ENCODE results near the gene SULT1A1. TPM values are rescaled to one million over a fixed set of nuclear protein-coding genes. Genes with fewer than 3 reads are reported as not detected.

Gene SULT1A1
- total RNA-seq, 1 experiment from 2014 or later: 82.0 TPM

GRCh38 chr16:28591355-28591754, 18.5 kb downstream of the SULT1A1 start:
- Histone ChIP-seq H3K27me3 (ENCODE audit: insufficient read depth, low read depth) (no peaks in the 10 kb centered on the region), H3K36me3 (ENCODE audit: low read depth) (peaks cover 25% of the 10 kb centered on the region; the same call in 1 of the 2 replicates), H3K4me3 (no peak overlapping the region), H2AFZ (no peak overlapping the region), H4K20me1 (ENCODE audit: insufficient read depth) (no peaks in the 10 kb centered on the region), H3K9me2 (ENCODE audit: insufficient read depth) (no peaks in the 10 kb centered on the region), H3K79me2 (ENCODE audit: low read depth) (peaks cover 25% of the 10 kb centered on the region), H3K9me3 (ENCODE audit: insufficient read depth, low read depth) (no peaks in the 10 kb centered on the region), H3K4me1 (replicated peaks; ENCODE audit: insufficient read depth) (peaks cover 39% of the 10 kb centered on the region), H3F3A (ENCODE audit: insufficient read depth, low read depth) (peaks cover 31% of the 10 kb centered on the region), H3K27ac (no peak overlapping the region), H3K4me2 (no peak overlapping the region)
- TF ChIP-seq CTCF (conservative IDR thresholded peaks at IDR 0.05) (no peak), EZH2 (IDR thresholded peaks at IDR 0.05; ENCODE audit: low read depth) (no peak)
- intact Hi-C loops (cut with micrococcal nuclease; ENCODE audit: unreplicated experiment): no loop called here
- CTCF ChIA-PET: no interaction called here
- DNase-seq: no peak
- POLR2A ChIA-PET (ENCODE audit: unreplicated experiment): no interaction called here
- BruUV-seq (replicated peaks): no TSS peak

GRCh38 chr16:28590384-28591340, 19.2 kb downstream of the SULT1A1 start:
- CTCF ChIA-PET: no interaction called here
- intact Hi-C loops (cut with micrococcal nuclease; ENCODE audit: unreplicated experiment): no loop called here

GRCh38 chr16:28589930-28590329, 19.9 kb downstream of the SULT1A1 start:
- peaks cover 39% of the 10 kb centered on the region for H3K4me1 ChIP-seq (replicated peaks; ENCODE audit: insufficient read depth)
- no peak overlapping the region for H3K27ac ChIP-seq
- no peaks in the 10 kb centered on the region for H3K27me3 ChIP-seq (ENCODE audit: insufficient read depth, low read depth)
- H3K4me2 ChIP-seq: no peak overlapping the region
- no TSS peak for BruUV-seq (replicated peaks)
- no peak overlapping the region for H2AFZ ChIP-seq
- H3K79me2 ChIP-seq (ENCODE audit: low read depth): peaks cover 11% of the 10 kb centered on the region
- no peaks in the 10 kb centered on the region for H3K9me3 ChIP-seq (ENCODE audit: insufficient read depth, low read depth)
- H3K4me3 ChIP-seq: no peak overlapping the region
- no peaks in the 10 kb centered on the region for H3K9me2 ChIP-seq (ENCODE audit: insufficient read depth)
- TF ChIP-seq EZH2 (IDR thresholded peaks at IDR 0.05; ENCODE audit: low read depth) (no peak), CTCF (conservative IDR thresholded peaks at IDR 0.05) (no peak)
- intact Hi-C loops (cut with micrococcal nuclease; ENCODE audit: unreplicated experiment): no loop called here
- CTCF ChIA-PET: no interaction called here
- peaks cover 25% of the 10 kb centered on the region; the same call in 1 of the 2 replicates for H3K36me3 ChIP-seq (ENCODE audit: low read depth)
- POLR2A ChIA-PET (ENCODE audit: unreplicated experiment): no interaction called here
- no peak for DNase-seq
- H3F3A ChIP-seq (ENCODE audit: insufficient read depth, low read depth): peaks cover 39% of the 10 kb centered on the region
- H4K20me1 ChIP-seq (ENCODE audit: insufficient read depth): no peaks in the 10 kb centered on the region

More at GRCh38 chr16:28590384-28591340, 19.2 kb downstream of the SULT1A1 start:
- Histone ChIP-seq H3K4me1 (replicated peaks; ENCODE audit: insufficient read depth) (peaks cover 39% of the 10 kb centered on the region), H4K20me1 (ENCODE audit: insufficient read depth) (no peaks in the 10 kb centered on the region), H3K4me2 (no peak overlapping the region), H3K36me3 (ENCODE audit: low read depth) (peaks cover 25% of the 10 kb centered on the region; the same call in 1 of the 2 replicates), H2AFZ (no peak overlapping the region), H3K4me3 (no peak overlapping the region), H3F3A (ENCODE audit: insufficient read depth, low read depth) (peaks cover 34% of the 10 kb centered on the region), H3K9me2 (ENCODE audit: insufficient read depth) (no peaks in the 10 kb centered on the region), H3K79me2 (ENCODE audit: low read depth) (peaks cover 18% of the 10 kb centered on the region), H3K9me3 (ENCODE audit: insufficient read depth, low read depth) (no peaks in the 10 kb centered on the region), H3K27ac (no peak overlapping the region), H3K27me3 (ENCODE audit: insufficient read depth, low read depth) (no peaks in the 10 kb centered on the region)
- no TSS peak for BruUV-seq (replicated peaks)
- TF ChIP-seq EZH2 (IDR thresholded peaks at IDR 0.05; ENCODE audit: low read depth) (no peak), CTCF (conservative IDR thresholded peaks at IDR 0.05) (no peak)
- no peak for DNase-seq
- POLR2A ChIA-PET (ENCODE audit: unreplicated experiment): no interaction called here

Data from PC-9 (cell line).